T follicular helper cell (primary cell): ENCODE results near the gene SLC12A6.

Experiments used
- DNase-seq: peaks from one replicate; pipeline ENCODE4 v3.0.0-alpha.2; 2020; ENCODE audit warnings: low read depth

Gene SLC12A6

GRCh38 chr15:34330279-34330678 is 7.3 kb downstream of the SLC12A6 start:
- no peak for DNase-seq

GRCh38 chr15:34329006-34329405 is 8.6 kb downstream of the SLC12A6 start:
- no peak for DNase-seq

DNA sequence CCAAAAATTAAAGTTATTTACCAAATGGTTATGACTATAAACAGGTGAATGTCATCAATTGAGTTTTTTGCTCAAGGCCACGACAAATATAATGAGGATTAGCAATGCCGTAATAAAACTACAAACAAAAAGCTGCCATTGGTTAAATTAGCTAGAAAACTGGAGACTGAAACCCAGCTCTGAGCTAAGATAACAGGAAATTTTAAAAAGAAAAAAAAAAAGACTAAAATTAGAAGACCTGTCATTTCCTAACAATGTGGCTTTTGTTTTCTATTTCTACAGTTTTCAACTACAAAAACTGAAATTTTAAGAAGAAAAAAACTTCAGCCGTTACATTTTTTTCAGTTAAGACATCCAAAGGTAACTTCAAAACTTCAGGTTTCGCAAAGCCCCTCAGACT is 9.7 kb downstream of the SLC12A6 start:
- DNase-seq, result no peak

- no peak for DNase-seq
Measured at GRCh38 chr15:34325368-34325767, 12.2 kb downstream of the SLC12A6 start.

GRCh38 chr15:34324933-34325332 is 12.6 kb downstream of the SLC12A6 start:
- DNase-seq, result no peak

DNA sequence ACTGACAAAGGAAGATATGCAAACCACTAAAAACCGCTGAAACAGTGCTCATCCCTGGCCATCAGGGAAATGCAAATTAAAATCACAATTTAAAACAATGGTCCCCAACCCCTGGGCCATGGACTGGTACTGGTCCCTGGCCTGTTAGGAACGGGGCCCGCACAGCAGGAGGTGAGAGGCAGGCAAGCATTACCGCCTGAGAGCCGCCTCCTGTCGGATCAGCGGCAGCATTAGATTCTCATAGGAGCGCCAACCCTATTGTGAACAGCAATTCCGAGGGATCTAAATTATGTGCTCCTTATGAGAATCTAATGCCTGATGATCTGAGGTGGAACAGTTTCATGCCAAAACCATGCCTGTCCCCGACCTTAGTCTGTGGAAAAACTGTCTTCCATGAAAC is 14.4 kb downstream of the SLC12A6 start:
- DNase-seq, result no peak

DNA sequence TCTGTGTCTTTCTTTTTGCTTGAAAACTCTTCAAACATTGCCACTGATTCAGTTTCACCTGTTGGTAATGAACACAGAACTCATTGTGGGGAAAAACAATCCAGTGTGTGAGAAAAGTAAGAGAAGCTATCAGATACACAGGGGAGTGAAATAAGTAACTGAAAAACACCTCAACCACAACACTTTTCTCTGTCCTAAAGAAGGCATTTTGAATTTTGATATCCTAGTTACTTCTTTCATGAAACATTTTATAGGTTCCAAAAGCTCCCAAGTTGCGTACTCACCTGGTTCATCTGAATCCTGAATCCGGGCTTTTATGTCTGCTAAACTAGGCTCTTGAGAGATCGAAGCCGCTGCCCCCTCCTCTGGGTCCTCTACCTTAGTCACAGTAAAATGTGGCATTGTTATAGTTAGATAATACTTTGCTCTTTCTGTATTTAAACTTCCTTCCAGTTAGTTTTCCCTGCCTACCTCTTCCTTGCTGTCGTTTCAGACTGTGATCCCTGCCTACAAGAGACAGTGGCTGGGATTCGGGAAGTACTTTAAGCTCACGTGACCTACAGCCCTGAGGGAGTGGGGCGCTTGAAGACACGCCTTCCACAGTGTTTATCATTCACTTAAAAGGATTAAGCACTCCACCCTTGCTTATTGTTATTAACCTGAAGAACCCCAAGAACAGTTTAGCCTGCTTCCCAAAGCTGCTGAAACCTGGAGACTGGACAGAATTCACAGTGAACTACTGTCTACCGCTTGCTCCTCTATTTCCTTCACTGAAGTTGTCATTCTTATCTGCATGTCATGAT is 19.1 kb downstream of the SLC12A6 start:
- DNase-seq, result no peak

GRCh38 chr15:34314491-34315490 is 22.8 kb downstream of the SLC12A6 start:
- no peak for DNase-seq

GRCh38 chr15:34311563-34311962 is 26.0 kb downstream of the SLC12A6 start:
- no peak for DNase-seq

DNA sequence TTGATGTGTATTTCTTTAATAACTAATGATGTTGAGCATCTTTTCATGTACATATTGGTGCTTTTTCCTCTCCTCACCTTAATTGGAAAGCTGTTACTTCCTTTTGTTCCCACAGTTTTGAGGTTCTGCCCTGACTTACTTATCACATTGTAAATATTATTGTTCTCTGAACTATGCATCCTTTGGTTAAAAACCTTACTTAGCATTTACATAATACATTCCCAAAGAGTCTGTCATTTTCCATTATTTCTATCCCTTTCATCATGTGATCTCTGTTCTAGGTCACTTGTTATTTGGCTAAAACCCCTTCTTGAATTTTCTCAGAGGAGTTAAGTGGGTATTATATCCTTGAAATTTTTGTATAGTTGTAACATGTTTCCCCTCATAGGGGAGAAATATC is 33.0 kb downstream of the SLC12A6 start:
- no peak for DNase-seq

- DNase-seq, result no peak
Measured at GRCh38 chr15:34301058-34301457, 36.5 kb downstream of the SLC12A6 start.

DNA sequence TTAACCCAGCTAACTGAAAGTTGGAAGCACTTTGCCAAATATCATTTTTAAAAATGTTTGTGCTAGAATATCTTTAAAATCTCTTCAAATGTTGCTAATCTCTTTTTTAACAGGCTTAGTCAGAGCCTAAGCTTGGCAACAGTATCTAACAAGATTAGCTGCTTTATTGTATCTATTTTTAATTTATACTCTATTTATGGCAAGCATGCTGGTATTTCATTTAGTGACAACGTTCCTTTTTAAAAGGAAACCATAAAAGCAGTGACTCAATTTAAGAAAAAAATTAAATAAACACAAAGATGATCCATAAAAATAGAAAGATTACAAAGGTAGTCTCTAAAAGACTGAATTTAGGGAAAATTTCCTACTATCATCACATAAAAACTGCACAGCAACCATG is 40.5 kb downstream of the SLC12A6 start:
- no peak for DNase-seq

GRCh38 chr15:34292621-34293020 is 45.0 kb downstream of the SLC12A6 start:
- no peak for DNase-seq

DNA sequence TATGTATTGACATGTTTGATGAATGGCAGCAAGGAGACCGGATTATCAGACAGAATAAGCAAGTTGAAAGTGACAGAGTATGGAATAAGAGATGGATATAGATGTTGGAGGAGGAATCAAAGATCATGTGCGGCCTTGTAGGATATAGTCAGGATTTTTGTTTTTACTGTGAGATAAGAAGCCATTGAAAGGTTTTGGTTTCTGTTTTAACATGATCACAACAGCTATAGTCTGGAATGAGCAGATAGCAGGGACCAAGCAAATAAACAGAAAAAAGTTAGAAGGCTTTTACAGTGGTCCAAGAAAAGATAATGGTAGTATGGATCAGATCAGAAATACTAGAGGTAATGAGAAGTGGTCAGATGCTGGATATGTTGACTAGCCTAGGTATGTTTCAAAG is 52.6 kb downstream of the SLC12A6 start:
- DNase-seq, result no peak

DNA sequence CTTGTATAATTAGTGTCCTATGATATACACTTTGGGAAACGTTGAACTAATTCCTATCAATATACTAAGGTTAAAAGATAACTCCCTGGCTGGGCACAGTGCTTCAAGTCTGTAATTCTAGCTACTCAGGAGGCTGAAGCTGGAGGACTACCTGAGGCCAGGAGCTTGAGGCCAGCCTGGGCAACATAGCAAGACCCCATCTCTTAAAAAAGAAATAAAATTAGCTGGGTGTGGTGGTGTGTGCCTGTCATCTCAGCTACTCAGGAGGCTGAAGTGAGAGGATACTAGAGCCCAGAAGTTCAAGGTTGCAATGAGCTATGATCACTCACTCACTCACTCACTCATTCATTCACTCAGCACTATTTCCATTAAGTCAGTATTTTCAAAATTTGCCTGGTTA is 55.2 kb downstream of the SLC12A6 start:
- no peak for DNase-seq

GRCh38 chr15:34280193-34280592 is 57.4 kb downstream of the SLC12A6 start:
- DNase-seq, result no peak

- DNase-seq, result no peak
Measured at GRCh38 chr15:34279368-34279767, 58.2 kb downstream of the SLC12A6 start.

DNA sequence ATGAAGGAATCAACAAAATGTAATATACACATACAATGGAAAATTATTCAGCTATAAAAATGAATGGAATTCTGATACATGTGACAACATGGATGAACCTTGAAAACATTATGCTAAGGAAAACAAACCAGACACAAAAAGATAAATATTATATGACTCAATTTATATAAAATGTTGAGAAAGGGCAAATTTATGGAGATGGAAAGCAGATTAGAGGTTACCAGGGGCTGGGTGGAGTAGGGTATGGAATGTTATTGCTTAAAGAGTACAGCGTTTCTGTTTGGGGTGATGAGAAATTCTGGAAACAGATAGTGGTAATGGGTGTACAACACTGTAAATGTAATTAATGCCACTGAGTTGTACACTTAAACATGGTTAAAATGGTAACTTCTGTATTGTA is 61.9 kb downstream of the SLC12A6 start:
- DNase-seq, result no peak

DNA sequence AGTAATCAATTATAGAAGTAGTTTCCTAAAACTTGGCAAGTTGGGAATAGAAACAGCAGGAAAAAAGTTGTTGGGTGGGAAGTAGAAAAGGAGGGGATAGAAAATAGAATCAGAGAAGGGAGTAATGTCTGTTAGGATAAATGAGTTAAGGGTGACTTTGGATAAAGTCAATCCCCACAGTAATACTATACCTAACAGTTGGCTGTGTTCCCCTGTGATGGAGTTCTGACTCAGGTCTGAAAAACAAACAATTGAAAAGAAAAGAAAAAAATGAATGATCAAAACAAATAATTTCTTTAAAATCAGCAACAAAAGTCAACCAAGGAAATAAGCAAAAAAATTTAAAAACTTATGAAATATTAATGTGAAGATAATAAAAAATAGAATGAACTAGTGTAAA is 62.4 kb downstream of the SLC12A6 start:
- DNase-seq, result no peak

- DNase-seq, result no peak
Measured at GRCh38 chr15:34271493-34271892, 66.1 kb downstream of the SLC12A6 start.

DNA sequence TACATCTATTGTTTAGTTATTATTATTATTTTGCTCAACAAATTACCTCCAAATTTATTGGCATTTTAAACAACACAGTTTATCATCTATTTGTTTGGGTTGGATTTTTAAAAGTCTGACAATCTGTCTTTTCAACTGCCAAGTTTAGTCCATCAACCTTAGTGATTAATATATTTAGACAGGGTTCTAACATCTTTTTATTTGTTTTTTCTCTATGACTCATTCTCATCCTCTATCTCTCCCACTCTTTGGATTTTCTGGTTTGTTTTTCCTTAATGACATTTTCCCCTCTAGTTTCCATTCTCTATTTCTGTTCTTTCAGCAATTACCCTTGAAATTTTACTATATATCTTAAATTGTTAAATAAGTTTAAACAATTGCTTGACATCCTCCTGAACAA is 70.8 kb downstream of the SLC12A6 start:
- no peak for DNase-seq

- DNase-seq, result no peak
Measured at GRCh38 chr15:34264076-34264475, 73.5 kb downstream of the SLC12A6 start.

- no peak for DNase-seq
Measured at GRCh38 chr15:34262362-34262761, 75.2 kb downstream of the SLC12A6 start.
